IMR-90 (cell line): ENCODE data around the gene USP6NL. TPM values are rescaled to one million over a fixed set of nuclear protein-coding genes. Genes with fewer than 3 reads are reported as not detected.

Source experiments
- ATAC-seq: fragments of 200-7000 bp; cut with Tn5 transposase; 2 replicates; pipeline ENCODE4 v1.9.1; 2020; ENCODE audit warnings: low read depth, mild to moderate bottlenecking, moderate library complexity
- BruUV-seq: library from RNA; stranded (reverse); fragments of 400-500 nt; replicated peaks from 2 replicates; lab custom pipeline; 2021; lab: Mats Ljungman, UMichigan
- CTCF ChIA-PET: fragments of 300-600 bp; formaldehyde crosslinking; extraction: SDS; loops from one replicate; lab custom pipeline; 2021; ENCODE audit warnings: antibody characterized with exemption; lab: Yijun Ruan, JAX
- POLR2A ChIA-PET: fragments of 300-600 bp; sonication (Branson Sonifier 250); formaldehyde crosslinking; loops from one replicate; lab custom pipeline; 2022; ENCODE audit warnings: antibody characterized with exemption; ENCODE audit not compliant: unreplicated experiment; lab: Charles Lee
- DNase-seq: peaks from one replicate; pipeline ENCODE4 v3.0.0; 2013
- H2AFZ ChIP-seq: replicated peaks from 2 replicates; pipeline ENCODE3; 2013; ENCODE audit warnings: low read length, mild to moderate bottlenecking; ENCODE audit not compliant: poor library complexity
- H2AK5ac ChIP-seq: 2 replicates; pipeline ENCODE4 v1.6.1; 2013; ENCODE audit warnings: low read depth, low read length, inconsistent platforms
- H2AK9ac ChIP-seq: replicated peaks from 2 replicates; pipeline ENCODE3; 2013; ENCODE audit warnings: mild to moderate bottlenecking, low read depth, low read length, moderate library complexity; ENCODE audit not compliant: poor library complexity
- H2BK120ac ChIP-seq: 2 replicates; pipeline ENCODE4 v1.6.1; 2013; ENCODE audit warnings: low read depth, low read length, inconsistent platforms
- H2BK15ac ChIP-seq: 3 replicates; pipeline ENCODE4 v1.6.1; 2013; ENCODE audit warnings: low read depth, low read length, inconsistent platforms
- H2BK20ac ChIP-seq: 2 replicates; pipeline ENCODE4 v1.6.1; 2013; ENCODE audit warnings: low read depth, mild to moderate bottlenecking, inconsistent platforms, low read length, moderate library complexity
- H2BK5ac ChIP-seq: 2 replicates; pipeline ENCODE4 v1.6.1; 2013; ENCODE audit warnings: mild to moderate bottlenecking, low read depth, low read length, inconsistent platforms; ENCODE audit not compliant: poor library complexity, severe bottlenecking
- H3K14ac ChIP-seq: replicated peaks from 2 replicates; pipeline ENCODE4 v1.6.1; 2013; ENCODE audit warnings: low read depth, low read length, inconsistent platforms
- H3K18ac ChIP-seq: 2 replicates; pipeline ENCODE4 v1.6.1; 2013; ENCODE audit warnings: low read depth, low read length, control low read depth
- H3K23ac ChIP-seq: 2 replicates; pipeline ENCODE4 v1.6.1; 2013; ENCODE audit warnings: low read depth, low read length, inconsistent platforms
- H3K27ac ChIP-seq: 2 replicates; pipeline ENCODE4 v1.5.1; 2013; ENCODE audit warnings: mild to moderate bottlenecking, control low read depth, low read length; ENCODE audit not compliant: insufficient read depth
- H3K27me3 ChIP-seq: 2 replicates; pipeline ENCODE4 v1.6.1; 2013; ENCODE audit warnings: low read length; ENCODE audit not compliant: control insufficient read depth, insufficient read depth
- H3K36me3 ChIP-seq: 2 replicates; pipeline ENCODE4 v1.6.1; 2013; ENCODE audit warnings: low read length, mixed read lengths; ENCODE audit not compliant: control insufficient read depth, insufficient read depth
- H3K4ac ChIP-seq: 2 replicates; pipeline ENCODE4 v1.6.1; 2013; ENCODE audit warnings: low read depth, low read length, inconsistent platforms
- H3K4me1 ChIP-seq: 2 replicates; pipeline ENCODE4 v1.6.1; 2013; ENCODE audit warnings: low read length, mixed read lengths; ENCODE audit not compliant: control insufficient read depth, insufficient read depth
- H3K4me2 ChIP-seq: 2 replicates; pipeline ENCODE4 v1.6.1; 2013; ENCODE audit warnings: low read depth, mild to moderate bottlenecking, control low read depth, low read length, moderate library complexity
- H3K4me3 ChIP-seq: 2 replicates; pipeline ENCODE4 v1.5.1; 2013; ENCODE audit warnings: low read depth, mild to moderate bottlenecking, control low read depth, low read length, moderate library complexity; ENCODE audit not compliant: insufficient read depth
- H3K56ac ChIP-seq: 2 replicates; pipeline ENCODE4 v1.6.1; 2013; ENCODE audit warnings: low read length, inconsistent platforms; ENCODE audit not compliant: insufficient read depth; ENCODE audit errors: extremely low read depth
- H3K79me1 ChIP-seq, 2 experiments: 2 replicates each; pipeline ENCODE4 v1.6.1; 2013; ENCODE audit warnings: low read length in 2 of 2, inconsistent platforms in 1 of 2, low read depth in 1 of 2
- H3K9ac ChIP-seq: 2 replicates; pipeline ENCODE4 v1.6.1; 2013; ENCODE audit warnings: low read depth, low read length, control low read depth
- H3K9me1 ChIP-seq: 2 replicates; pipeline ENCODE4 v1.6.1; 2013; ENCODE audit warnings: low read length, inconsistent platforms; ENCODE audit not compliant: insufficient read depth
- H3K9me3 ChIP-seq: 2 replicates; pipeline ENCODE4 v1.6.1; 2013; ENCODE audit warnings: low read length; ENCODE audit not compliant: control insufficient read depth, insufficient read depth
- H4K20me1 ChIP-seq: 2 replicates; pipeline ENCODE4 v1.6.1; 2013; ENCODE audit warnings: low read length, inconsistent platforms; ENCODE audit not compliant: insufficient read depth
- H4K5ac ChIP-seq: 2 replicates; pipeline ENCODE4 v1.6.1; 2013; ENCODE audit warnings: mild to moderate bottlenecking, low read depth, low read length, control low read depth
- H4K8ac ChIP-seq, 2 experiments: 2 replicates each; pipeline ENCODE4 v1.6.1; 2013; ENCODE audit warnings: low read depth in 2 of 2, low read length in 2 of 2, control low read depth in 1 of 2, inconsistent platforms in 1 of 2
- H4K91ac ChIP-seq: 2 replicates; pipeline ENCODE4 v1.6.1; 2013; ENCODE audit warnings: low read depth, low read length, inconsistent platforms; ENCODE audit not compliant: insufficient read depth
- MAZ ChIP-seq: IDR thresholded peaks from 2 replicates; pipeline ENCODE4 v1.6.1; 2012; ENCODE audit warnings: low read depth, mild to moderate bottlenecking, low read length, improper control_type of control experiment, moderate library complexity, borderline replicate concordance
- RFX5 ChIP-seq: IDR thresholded peaks from 2 replicates; pipeline ENCODE4 v1.8.0; 2012; ENCODE audit warnings: low read depth, mild to moderate bottlenecking, low read length, moderate library complexity
- WGBS, 2 experiments: methylation state at CpG; one replicate each; pipeline versions ENCODE4 v1.1.5 to v1.1.7; 2013; ENCODE audit warnings: missing lambda C conversion rate in 2 of 2; ENCODE audit not compliant: insufficient read length in 1 of 2; ENCODE audit errors: extremely low coverage in 2 of 2; 5-methylcytosine and 5-hydroxymethylcytosine counted together
- dilution Hi-C: fragments of 300-500 bp; cut with HindIII; formaldehyde crosslinking; loops from one replicate; pipeline ENCODE4 v1.14.3; 2018; ENCODE audit warnings: low sequenced_read_pairs; ENCODE audit not compliant: unreplicated experiment
- in situ Hi-C: fragments of 300-500 bp; cut with MboI; formaldehyde crosslinking; loops from 3 replicates; pipeline ENCODE4 v1.14.3; 2019; ENCODE audit warnings: low sequenced_read_pairs, inconsistent platforms, mixed read lengths
- intact Hi-C: fragments of 100-400 bp; cut with micrococcal nuclease; formaldehyde crosslinking; loops from 2 replicates; pipeline ENCODE4 v1.10.0; 2022
- polyA plus RNA-seq, 3 experiments: library from polyadenylated mRNA; depleted of rRNA; stranded (reverse); fragments of >200 nt; gene quantifications; 2 replicates each; pipeline ENCODE4 v1.2.3, GENCODE V29; 2012; ENCODE audit warnings: low replicate concordance in 1 of 3
- total RNA-seq: library from RNA; depleted of rRNA; stranded (reverse); fragments of >200 nt; gene quantifications from 2 replicates; pipeline ENCODE4 v1.2.3, GENCODE V29; 2012
- TF ChIP-seq, protein P1 (sequence below): conservative IDR thresholded peaks from 2 replicates; pipeline ENCODE4 v1.5.1; 2012; ENCODE audit warnings: mild to moderate bottlenecking, low read depth, low read length, improper control_type of control experiment

USP6NL gene
- total and polyA plus RNA-seq, 2 of the 4 experiments (the other 2 are of a cell fraction): 7.8 to 9.1 TPM

DNA sequence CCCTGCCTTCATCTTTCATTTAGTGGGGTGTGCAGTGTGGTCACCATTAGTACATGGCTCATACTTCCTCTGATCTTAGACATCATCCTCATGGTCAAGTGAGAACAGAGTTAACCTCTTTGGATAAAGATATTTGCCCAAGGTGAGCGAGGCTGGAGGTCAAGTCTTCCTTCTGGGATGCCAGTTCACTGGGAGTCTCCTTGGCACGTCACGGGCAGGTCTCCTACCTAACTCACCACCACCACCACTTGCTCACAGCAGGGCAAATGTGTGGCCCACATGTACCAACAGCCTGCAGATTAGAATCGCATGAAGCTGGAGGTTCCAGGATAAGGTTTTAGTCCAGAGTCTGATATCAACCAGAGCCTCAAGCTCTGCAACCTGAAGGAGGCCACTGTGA lies 164.6 kb downstream of the USP6NL start:
- Histone ChIP-seq H3K4me3 (no peak overlapping the region), H3K4me1 (no peaks in the 10 kb centered on the region), H2BK15ac (no peak overlapping the region), H4K20me1 (no peaks in the 10 kb centered on the region), H2BK120ac (no peak overlapping the region), H3K14ac (no peak overlapping the region), H4K91ac (no peak overlapping the region), H3K36me3 (no peaks in the 10 kb centered on the region), H3K56ac (no peak overlapping the region), H2AK5ac (no peak overlapping the region), H3K9ac (no peak overlapping the region), H2BK20ac (no peak overlapping the region), H3K9me3 (no peaks in the 10 kb centered on the region), H4K5ac (no peak overlapping the region), H3K79me1 (no peaks in the 10 kb centered on the region), H3K9me1 (no peaks in the 10 kb centered on the region), H3K27ac (no peak overlapping the region), H3K27me3 (peaks cover 9% of the 10 kb centered on the region; the same call in 1 of the 2 replicates), H2AK9ac (no peak overlapping the region), H2AFZ (no peak overlapping the region), H3K23ac (no peak overlapping the region), H3K4me2 (no peak overlapping the region), H3K18ac (no peak overlapping the region), H2BK5ac (no peak overlapping the region), H4K8ac (no peak overlapping the region), H3K4ac (no peak overlapping the region)
- intact Hi-C loops: no loop called here
- in situ Hi-C loops: no loop called here
- dilution Hi-C loops: no loop called here
- ATAC-seq (no peak), DNase-seq (no peak)
- ChIA-PET POLR2A (no interaction called here), CTCF (interaction anchor here (0.7 kb wide), 1 partner anchor 17 kb away, joined by 3 read pairs; no protein-coding TSS in a partner anchor)
- WGBS, 2 experiments: 50% methylated on average over 1 of the region's 4 CpGs; no CpG with 5 or more reads in 1 of the 2 experiments
- TF ChIP-seq RFX5 (no peak), MAZ (no peak)
- TF ChIP-seq, protein P1, sequence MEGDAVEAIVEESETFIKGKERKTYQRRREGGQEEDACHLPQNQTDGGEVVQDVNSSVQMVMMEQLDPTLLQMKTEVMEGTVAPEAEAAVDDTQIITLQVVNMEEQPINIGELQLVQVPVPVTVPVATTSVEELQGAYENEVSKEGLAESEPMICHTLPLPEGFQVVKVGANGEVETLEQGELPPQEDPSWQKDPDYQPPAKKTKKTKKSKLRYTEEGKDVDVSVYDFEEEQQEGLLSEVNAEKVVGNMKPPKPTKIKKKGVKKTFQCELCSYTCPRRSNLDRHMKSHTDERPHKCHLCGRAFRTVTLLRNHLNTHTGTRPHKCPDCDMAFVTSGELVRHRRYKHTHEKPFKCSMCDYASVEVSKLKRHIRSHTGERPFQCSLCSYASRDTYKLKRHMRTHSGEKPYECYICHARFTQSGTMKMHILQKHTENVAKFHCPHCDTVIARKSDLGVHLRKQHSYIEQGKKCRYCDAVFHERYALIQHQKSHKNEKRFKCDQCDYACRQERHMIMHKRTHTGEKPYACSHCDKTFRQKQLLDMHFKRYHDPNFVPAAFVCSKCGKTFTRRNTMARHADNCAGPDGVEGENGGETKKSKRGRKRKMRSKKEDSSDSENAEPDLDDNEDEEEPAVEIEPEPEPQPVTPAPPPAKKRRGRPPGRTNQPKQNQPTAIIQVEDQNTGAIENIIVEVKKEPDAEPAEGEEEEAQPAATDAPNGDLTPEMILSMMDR: no peak
- BruUV-seq: no TSS peak
